Activated CD4-positive, CD25-positive, alpha-beta regulatory T cell treated with anti-CD3 and anti-CD28 coated beads, Interleukin-2, amount 50 U/mL, for 16 hours (primary cell): Measurements from ENCODE around the gene RHBDD3.

ENCODE experiments used
- DNase-seq: peaks from one replicate; pipeline ENCODE4 v3.0.0-alpha.2; 2020; ENCODE audit warnings: low read depth, low spot score

RHBDD3 gene

DNA sequence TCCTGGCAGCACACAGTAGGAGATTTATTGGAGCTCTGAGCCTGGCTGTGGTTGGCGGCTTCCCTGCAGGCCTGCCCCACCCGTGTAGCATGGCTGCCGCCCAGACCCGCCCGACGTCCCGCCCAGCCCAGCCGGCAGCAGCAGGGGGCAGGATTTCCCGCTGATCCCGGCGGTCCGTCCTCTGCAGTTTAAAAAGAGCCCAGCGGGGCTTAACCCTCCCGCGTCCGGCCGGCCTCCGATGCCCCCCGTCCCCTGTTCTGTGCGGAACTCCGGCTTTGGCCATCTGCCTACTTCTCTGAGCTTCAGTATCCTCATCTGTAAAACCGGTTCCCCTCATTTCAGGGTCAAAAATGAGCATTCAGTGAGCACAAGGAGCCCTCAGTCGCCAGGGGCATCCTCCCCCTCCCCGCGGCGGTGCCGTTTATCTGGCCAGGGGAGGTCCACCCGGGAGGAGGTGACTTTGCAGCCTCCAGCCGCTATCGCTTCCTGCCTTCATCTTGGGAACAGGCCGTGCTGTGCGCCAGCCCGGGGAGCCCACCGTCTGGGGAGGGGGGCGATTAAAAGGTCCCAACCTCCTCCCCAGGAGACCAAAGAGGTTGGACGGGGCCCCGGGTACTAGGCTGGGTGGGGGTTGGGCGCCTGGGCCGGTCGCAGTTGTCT lies 38.5 kb upstream of the RHBDD3 start, which contains the start of gene GAS2L1:
GAS2L1 (plus strand) TSS at position 476 of the 660 bp plus-strand sequence. CDS start 1,456 bp downstream, outside the sequence.
- DNase-seq: no peak

DNA sequence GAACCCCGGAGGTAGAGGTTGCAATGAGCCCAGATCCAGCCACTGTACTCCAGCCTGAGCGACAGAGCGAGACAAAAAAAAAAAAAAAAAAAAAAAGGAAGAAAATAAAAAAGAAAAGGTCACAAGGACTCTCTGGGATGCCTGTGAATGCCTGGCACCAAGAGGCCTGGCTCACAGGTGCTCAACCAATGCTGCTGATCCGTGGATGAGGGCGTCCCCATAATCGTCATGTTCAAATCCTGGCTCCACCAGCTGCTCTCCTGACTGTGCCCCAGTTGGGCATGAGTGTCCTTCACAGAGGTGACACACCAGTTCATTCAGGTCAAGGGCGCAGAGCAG lies 38.0 kb upstream of the RHBDD3 start:
- DNase-seq: no peak

DNA sequence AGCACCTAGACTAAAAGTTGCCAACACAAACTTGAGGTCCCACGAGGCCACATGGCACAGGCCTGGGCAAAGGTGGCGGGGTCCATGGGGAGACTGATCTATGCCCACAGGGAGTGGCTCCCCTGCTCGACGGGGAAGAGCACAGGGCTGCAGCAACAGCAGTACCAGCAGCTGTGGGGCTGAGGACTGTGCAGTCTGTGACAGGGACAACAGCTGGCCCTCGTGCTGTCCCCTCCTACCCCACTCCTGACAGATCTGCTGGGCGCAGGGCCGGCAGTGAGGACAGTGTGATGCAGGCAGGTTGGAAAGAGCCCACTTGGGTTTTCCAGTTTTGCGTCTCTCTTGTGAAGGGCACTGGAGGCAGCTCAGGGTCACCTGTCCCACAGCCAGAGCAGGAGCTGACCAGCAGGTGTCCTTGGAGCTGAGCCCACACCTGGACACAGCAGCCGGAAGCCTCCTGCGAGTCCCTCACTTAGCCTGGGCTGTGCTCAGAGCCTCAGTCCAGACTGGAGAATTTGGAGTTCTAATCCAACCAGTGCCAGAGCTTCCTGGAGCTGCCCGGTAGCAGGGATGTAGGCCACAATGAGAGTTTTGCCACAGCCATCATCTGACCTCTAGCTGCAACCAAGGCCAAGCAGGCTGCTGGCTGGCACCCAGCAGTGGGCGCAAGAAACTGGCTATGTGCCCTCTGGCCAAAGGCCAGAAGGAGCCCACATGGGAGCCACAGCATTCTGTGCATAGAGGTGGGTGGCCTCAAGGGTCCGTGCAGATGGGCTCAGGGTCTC lies 35.1 kb upstream of the RHBDD3 start:
- DNase-seq: no peak

DNA sequence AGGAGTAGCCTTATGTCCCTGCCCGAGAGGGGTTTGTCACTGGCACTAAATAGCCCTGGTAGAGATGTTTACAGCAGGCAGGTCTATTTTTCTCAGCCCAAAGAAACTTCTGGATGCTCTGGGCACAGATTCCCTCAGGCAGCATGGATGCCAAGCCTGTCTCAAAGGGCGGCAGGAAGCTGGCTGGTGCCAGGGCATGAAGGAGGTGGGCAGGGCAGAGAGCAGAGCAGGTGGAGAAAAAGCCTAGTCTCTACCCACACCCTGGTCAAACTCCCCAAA lies 34.6 kb upstream of the RHBDD3 start:
- no peak for DNase-seq

DNA sequence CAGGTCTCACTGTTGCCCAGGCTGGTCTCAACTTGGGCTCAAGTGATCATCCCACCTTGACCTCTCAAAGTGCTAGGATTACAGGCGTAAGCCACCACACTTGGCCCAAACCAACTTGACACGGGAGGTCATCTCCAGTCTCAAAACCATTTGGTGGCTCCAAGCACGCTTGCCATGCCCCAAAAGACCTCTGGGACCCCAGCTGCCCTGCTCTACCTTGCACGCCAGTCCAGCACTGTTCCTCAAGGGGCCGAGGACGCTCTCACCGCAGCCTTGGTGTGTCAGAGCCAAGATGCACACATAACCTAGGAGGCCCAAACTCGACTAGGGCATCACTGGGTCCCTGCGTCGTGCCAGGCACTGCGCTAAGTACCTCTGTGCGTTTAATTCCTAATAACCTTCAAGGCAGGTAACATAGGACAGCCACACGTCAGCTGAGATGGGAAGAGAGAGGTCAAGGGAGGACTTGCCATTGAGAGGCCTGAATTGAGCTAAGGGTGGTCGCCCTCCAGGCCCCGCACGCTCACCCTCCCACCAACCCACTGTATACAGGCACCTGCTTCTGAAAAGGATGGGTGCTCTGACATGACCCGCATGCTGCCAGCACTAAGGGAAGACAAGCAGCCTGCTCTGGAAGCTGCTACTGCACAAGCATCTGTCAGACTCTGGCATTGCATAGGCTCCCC lies 34.1 kb upstream of the RHBDD3 start:
- DNase-seq: no peak

DNA sequence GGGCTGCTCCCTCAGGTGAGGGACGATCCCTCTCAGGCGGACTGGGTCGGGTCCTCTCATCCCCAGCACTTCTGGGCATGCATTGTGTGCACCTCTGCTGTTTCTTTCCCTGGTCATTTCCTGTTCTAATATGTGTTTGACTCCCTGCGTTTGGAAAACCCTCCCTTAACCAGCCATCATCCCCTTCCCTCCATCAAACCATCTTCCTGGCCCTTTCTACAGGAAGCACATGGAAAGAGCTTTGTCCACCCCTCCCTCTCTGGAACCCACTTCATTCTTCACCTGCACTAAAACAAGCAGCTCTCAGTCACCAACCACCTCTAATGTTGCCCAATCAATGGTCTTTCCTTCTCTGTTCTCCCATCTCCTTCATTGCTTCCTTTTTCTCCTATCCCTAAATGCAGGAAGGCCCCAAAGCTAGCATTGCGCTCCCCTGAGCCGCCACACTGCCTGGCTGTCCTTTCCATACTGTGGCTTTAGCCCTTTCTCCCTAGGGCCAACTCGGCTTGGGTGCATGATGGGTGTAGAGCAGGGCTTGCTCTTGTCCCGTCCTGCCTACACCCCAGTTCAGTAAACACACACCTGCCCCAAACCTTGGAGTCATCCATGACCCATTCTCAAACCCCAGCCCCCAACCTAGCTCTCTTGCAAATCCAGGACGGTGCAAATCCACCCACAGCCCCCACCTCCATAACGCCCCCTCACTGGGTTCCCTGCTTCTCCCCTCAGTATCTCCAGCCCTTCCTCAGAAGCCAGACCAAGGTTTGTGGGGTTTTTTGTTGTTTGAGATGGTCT lies 33.2 kb upstream of the RHBDD3 start:
- DNase-seq: no peak

DNA sequence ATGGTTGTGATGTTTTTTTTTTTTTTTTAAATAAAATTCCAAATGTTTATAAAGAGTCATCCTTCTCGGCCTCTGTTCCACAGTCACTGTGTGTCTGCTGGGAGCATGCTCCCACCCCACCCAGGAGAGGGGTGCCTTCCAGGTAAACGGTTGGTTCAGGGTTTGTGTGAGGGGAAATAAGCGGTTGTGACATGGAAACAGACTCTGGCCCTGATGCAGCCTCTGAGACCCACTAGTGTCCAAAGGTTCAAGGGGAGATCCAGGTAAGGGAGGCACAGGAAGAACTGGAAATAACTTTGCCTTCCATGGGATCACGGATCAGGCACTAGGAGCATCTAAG lies 32.7 kb upstream of the RHBDD3 start:
- DNase-seq: no peak

DNA sequence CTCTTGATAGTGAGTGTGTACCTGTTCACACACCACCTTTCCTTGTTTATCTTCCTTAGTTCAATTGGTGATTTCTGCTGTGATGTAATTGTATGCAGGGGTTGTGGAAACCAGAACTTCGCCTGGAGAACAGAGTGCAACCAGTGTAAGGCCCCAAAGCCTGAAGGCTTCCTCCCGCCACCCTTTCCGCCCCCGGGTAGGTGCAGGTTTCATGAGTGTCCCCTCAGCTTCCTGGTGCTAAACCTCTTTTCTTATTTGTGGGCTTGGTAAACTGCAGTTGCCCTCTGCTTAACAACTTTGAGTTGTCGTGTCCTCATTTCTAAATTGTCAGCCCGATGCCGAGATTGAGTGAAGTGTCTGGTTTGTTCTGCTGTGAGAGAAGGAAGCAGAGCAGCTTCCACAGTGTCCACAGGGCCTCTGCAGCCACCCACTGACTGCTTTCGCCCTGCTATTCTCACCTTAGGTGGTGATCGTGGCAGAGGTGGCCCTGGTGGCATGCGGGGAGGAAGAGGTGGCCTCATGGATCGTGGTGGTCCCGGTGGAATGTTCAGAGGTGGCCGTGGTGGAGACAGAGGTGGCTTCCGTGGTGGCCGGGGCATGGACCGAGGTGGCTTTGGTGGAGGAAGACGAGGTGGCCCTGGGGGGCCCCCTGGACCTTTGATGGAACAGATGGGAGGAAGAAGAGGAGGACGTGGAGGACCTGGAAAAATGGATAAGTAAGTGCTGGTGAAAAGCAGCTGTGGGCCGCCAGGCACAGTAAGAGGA lies 31.5 kb upstream of the RHBDD3 start:
- no peak for DNase-seq

DNA sequence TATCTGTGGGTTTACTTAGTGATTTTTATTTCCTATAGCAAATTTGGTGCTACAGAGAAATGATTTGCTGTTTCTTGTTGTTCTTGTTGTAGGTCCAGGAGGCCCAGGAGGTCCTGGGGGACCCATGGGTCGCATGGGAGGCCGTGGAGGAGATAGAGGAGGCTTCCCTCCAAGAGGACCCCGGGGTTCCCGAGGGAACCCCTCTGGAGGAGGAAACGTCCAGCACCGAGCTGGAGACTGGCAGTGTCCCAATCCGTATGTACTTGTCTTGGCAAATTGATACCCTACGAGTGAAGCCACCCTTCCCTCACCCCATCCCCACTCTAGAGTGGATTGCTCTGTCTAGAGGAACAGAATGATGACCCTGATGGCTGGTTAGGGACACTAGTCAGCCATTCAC lies 30.9 kb upstream of the RHBDD3 start:
- DNase-seq: no peak

DNA sequence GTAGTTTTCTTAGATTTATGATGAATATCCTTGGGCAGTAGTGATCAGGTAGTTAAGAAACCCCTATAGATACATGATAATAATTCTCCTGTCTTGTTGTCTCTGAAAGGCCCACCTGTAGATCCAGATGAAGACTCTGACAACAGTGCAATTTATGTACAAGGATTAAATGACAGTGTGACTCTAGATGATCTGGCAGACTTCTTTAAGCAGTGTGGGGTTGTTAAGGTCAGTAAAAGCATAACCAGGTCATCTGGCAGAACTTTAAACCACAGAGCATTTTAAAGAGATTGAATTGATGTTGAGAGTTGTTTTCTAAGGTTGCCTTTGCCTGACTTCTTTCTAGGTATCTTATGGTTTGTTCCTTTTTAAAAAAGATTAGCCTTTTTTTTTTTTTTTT lies 24.6 kb upstream of the RHBDD3 start:
- DNase-seq: no peak

DNA sequence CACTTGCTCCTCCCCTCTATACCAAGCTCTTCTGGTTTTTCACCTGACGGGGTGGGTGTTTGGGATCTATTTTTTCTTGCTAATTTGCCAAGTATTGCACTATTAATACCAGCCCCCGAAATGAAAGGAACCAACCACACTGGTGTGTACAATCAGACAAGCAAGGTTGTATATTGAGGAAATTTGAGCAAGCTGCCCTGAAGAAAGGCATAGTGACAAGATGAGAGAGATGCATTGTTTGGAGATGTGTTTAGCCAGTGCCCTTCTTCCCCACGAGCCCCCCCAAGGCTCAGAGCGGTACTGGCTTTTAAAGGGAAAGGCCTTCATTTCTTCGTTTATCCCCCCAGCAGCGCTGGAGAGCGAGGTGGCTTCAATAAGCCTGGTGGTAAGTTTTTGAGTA lies 23.4 kb upstream of the RHBDD3 start:
- DNase-seq: no peak

DNA sequence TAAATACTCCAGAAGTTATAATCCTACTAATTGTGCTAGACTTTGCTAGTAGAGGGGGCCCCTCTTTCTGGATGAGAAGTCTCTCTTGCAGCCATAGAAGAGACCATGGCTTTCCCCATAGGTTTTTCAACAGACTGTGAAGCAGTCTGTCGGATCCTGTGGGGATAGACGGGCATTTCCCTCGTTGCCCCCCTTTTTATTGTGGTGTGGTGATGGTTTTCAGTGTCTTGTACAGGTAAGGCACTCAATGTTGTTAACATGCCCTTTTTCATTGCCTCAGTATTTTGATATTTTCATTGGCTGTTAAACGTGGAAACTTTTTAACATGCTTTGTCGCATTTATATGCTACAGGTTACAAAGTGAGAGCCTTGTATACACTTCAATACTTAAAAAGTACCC lies 22.3 kb upstream of the RHBDD3 start:
- no peak for DNase-seq

DNA sequence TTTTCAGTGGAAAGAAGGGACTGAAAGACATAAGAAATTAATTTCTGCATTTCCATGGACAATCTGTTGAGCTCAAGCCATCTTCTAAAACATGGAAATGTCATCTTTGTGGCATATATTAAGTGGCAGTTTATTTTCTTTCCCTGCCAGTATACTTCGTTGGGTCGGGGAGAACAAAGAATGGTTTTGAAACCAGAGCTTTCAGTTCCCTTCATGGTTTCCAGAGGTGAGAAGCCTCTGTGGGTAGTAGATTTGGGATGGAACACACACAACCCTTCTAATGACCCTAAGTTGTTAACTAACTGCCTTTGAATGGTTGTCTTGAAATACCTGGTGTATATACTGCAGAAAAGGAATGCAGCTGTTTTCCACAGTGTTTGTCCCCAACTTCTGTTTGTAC lies 21.1 kb upstream of the RHBDD3 start:
- DNase-seq: no peak

DNA sequence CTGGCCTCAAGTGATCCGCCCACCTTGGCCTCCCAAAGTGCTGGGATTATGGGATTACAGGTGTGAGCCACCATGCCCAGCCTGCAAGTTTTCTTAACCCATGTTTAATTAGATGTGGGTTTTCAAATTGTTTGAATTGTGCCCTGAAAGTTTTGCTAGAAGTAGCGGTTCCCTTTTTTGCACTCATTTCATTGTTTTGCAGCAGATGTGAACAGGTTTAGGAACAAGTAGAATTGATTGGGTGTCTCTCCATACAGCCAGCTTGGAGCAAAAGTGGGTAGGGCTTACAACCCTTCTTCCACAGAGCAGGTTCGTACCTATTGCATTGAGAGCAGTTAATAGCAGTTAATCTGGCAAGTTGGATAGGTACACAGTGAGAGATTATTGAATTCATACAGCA lies 16.4 kb upstream of the RHBDD3 start:
- DNase-seq: no peak

DNA sequence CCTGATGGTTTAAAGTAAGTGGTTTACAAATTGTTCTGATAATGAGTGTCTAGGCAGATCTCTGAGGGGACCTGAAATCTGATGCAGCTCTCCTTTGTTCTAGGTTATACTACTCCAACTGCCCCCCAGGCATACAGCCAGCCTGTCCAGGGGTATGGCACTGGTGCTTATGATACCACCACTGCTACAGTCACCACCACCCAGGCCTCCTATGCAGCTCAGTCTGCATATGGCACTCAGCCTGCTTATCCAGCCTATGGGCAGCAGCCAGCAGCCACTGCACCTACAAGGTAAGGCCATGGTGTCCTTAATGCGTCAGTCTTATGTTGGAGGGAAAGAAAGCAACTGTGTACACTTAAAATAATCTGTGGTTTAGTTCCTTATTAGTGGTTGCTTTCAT lies 10.1 kb upstream of the RHBDD3 start:
- DNase-seq: no peak

DNA sequence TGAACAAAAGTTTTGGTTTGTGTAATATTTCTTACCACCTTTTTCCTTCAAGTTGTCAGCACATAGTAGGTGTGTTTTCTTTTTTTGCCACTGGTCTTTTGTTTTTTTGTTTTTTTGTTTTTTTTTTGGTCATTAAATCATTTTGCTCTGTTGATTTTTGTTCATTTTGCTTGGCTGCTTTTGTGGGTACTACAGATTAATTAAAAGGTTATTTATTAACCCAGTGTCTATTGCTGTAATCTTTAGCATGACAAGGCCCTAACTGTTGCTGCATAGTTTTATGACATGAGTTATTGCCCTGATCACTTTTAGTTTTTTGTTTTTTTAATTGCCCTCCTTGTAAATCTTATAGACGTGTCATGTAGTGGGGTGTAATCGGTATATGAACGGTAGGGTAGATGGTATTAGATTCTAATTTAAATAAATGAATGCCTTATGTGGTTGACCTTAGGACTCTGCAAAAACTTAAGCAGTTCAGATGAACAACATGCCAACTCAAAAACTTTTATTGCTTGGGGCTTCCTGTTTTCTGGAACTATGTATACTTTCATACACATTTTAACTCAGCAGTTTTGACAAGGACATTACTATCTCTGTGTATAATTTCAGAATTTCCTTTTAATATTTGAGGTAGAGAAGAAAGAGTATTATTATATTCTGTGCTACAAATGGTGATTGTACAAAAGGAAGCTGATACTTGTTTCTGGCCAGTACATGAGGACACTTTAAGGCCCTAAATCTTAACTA lies 8.2 kb upstream of the RHBDD3 start:
- DNase-seq: no peak

DNA sequence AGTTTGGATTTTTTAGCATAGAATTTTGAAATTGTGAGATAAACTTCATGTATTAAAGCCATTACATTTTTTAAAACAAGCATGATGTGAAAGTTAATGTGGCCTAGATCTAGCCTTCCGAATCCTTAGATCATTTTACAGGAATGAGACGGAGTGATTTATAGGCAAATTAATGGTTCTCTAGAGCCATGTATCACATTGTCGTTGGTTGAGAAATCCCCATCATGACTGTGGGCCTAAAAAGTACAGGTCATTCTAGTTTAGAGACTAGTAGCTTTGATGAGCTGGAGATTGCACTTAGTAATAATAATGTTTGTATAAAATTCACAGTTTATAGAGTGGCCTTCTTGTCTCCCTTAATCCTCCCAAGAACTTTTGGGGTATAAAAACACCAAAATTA lies 7.4 kb upstream of the RHBDD3 start:
- DNase-seq: no peak

DNA sequence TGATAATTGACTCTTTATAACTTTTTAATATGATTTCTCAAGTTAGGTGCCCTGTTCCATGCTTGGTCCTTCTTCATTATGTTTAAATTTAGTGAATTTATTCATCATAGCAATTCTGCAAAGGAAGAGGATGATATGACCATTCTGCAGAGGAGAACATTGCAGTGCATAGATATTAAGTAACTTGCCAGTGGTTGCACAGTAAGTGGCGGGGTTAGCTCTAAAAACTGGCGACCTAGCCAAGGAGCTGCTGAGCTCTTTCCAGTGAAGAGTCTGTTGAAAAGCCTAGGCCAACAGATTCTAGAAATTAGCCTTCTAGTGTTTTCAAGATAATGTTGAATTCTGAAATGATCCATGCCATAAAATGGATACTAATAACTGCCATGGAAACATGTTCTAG lies 4.8 kb upstream of the RHBDD3 start:
- no peak for DNase-seq

DNA sequence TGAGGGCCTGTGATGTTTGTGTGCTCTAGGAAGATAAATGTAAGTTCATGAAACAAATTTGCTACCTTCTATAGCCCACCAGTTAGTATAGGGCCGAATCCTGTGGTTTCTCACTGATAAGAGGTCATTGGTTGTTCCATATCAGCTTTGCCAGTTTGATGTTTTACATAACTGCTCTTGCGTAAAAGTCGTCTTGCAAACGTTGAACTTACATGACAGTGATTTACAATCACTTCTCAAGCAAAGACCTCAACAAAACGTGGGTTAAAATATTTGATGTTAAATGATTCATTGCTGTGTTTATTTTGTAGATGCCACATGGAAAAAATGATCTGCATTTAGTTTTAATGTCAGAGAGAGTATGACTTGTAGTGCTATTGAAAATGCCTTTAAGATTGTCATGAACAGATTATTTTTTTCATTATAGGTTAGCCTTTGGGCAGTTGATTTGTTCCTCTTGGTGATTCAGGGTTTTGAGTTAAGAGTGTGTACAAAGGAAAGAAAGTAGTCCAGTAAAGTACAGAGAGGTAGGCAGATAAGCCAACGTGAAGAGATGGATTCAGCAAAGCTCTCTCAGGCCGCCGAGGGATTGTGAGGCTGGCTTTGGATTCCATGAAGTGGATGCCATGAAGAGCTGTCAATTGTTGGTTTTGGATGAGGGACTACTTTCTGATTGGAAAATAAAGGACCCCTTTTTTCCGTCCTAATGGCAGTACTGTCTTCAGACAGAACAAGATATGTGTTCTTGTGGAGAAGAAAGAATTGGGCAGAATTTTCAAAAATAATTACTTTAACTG lies 2.9 kb upstream of the RHBDD3 start:
- DNase-seq: no peak
